K562 (cell line): ENCODE data around the gene DLX2. TPM values are rescaled to one million over a fixed set of nuclear protein-coding genes. Genes with fewer than 3 reads are reported as not detected.

Experiments
- ATAC-seq: fragments of 200-7000 bp; cut with Tn5 transposase; 3 replicates; pipeline ENCODE4 v1.9.1; 2020; ENCODE audit warnings: moderate library complexity
- BruUV-seq: library from RNA; stranded (reverse); fragments of 400-500 nt; replicated peaks from 2 replicates; lab custom pipeline; 2021; lab: Mats Ljungman, UMichigan
- CTCF ChIA-PET: fragments of 300-600 bp; formaldehyde crosslinking; extraction: SDS; loops from one replicate; lab custom pipeline; 2021; ENCODE audit warnings: low intra/inter-chr PET ratio; lab: Yijun Ruan, JAX
- POLR2A ChIA-PET: fragments of 300-600, 350-650 bp; sonication (Branson Sonifier 250); formaldehyde crosslinking; extraction: SDS; loops from one replicate; lab custom pipeline; 2021; ENCODE audit warnings: antibody characterized with exemption, inconsistent platforms; lab: Yijun Ruan, JAX
- DNase-seq, 4 experiments: peaks; one replicate each; pipeline versions ENCODE4 v3.0.0 to v3.0.0-alpha.2; 2011 to 2018; ENCODE audit warnings: low spot score in 3 of 4, mixed read lengths in 3 of 4; ENCODE audit errors: extremely low read depth in 1 of 4
- FAIRE-seq: peaks from 2 replicates; lab custom pipeline; 2011; peaks lifted over from hg19 to GRCh38; lab: Jason Lieb, UNC
- H2AFZ ChIP-seq: 2 replicates; pipeline ENCODE4 v1.6.0; 2011; ENCODE audit warnings: low read depth, low read length, control low read depth, inconsistent platforms
- H3K27ac ChIP-seq: fragments of 200-600 bp; 3 replicates; pipeline ENCODE4 v1.8.0; 2011; ENCODE audit warnings: low read depth, mild to moderate bottlenecking, control low read depth, inconsistent platforms, low read length, moderate library complexity, mixed read lengths; ENCODE audit errors: extremely low read depth
- H3K27me3 ChIP-seq, 2 experiments: fragments of 300-600 bp in 1 of 2; 2 replicates in 1 of 2; 3 replicates in 1 of 2; pipeline versions ENCODE4 v1.6.0 to v1.8.0; 2011; ENCODE audit warnings: inconsistent platforms in 2 of 2, low read length in 2 of 2, mild to moderate bottlenecking in 1 of 2, mixed read lengths in 1 of 2, moderate library complexity in 1 of 2; ENCODE audit not compliant: control insufficient read depth in 2 of 2, insufficient read depth in 2 of 2
- H3K36me3 ChIP-seq: fragments of 300-600 bp; 3 replicates; pipeline ENCODE4 v1.8.0; 2011; ENCODE audit warnings: mild to moderate bottlenecking, low read length, inconsistent platforms; ENCODE audit not compliant: control insufficient read depth, insufficient read depth
- H3K4me1 ChIP-seq, 2 experiments: fragments of 200-600 bp in 1 of 2; replicated peaks in 1 of 2; 2 replicates in 1 of 2; 3 replicates in 1 of 2; pipeline versions ENCODE4 v1.5.1 to v1.8.0; 2011; ENCODE audit warnings: inconsistent platforms in 2 of 2, low read length in 2 of 2, mild to moderate bottlenecking in 1 of 2, mixed read lengths in 1 of 2, moderate library complexity in 1 of 2; ENCODE audit not compliant: control insufficient read depth in 2 of 2, insufficient read depth in 2 of 2
- H3K4me2 ChIP-seq: 2 replicates; pipeline ENCODE4 v1.6.1; 2011; ENCODE audit warnings: low read length, control low read depth, inconsistent platforms, mixed read lengths; ENCODE audit not compliant: insufficient read depth
- H3K4me3 ChIP-seq: fragments of 200-600 bp; sonication (generic), shearing (Covaris generic); 2 replicates; pipeline ENCODE4 v1.5.1; 2016; ENCODE audit warnings: control low read depth, inconsistent platforms
- H3K79me2 ChIP-seq: fragments of 200-600 bp; 3 replicates; pipeline ENCODE4 v1.8.0; 2011; ENCODE audit warnings: low read length, inconsistent platforms; ENCODE audit not compliant: control insufficient read depth, insufficient read depth
- H3K9ac ChIP-seq, 2 experiments: 2 replicates each; pipeline versions ENCODE4 v1.6.0 to v1.6.1; 2011; ENCODE audit warnings: low read depth in 2 of 2, low read length in 2 of 2, control low read depth in 1 of 2, inconsistent platforms in 1 of 2, mild to moderate bottlenecking in 1 of 2, mixed read lengths in 1 of 2; ENCODE audit not compliant: insufficient read depth in 1 of 2
- H3K9me1 ChIP-seq: one replicate; pipeline ENCODE4 v1.6.0; 2011; ENCODE audit warnings: inconsistent platforms, mild to moderate bottlenecking, low read length, moderate library complexity; ENCODE audit not compliant: control insufficient read depth, insufficient read depth
- H3K9me3 ChIP-seq: replicated peaks from 2 replicates; pipeline ENCODE4 v1.5.1; 2011; ENCODE audit warnings: low read depth, low read length, inconsistent platforms; ENCODE audit not compliant: control insufficient read depth, insufficient read depth
- H4K20me1 ChIP-seq: replicated peaks from 2 replicates; pipeline ENCODE4 v1.6.1; 2011; ENCODE audit warnings: low read length, inconsistent platforms, mixed read lengths; ENCODE audit not compliant: control insufficient read depth, insufficient read depth
- HEY1 ChIP-seq: fragments of 250-450 bp; sonication (Bioruptor Pico); IDR thresholded peaks from 2 replicates; pipeline ENCODE4 v1.5.0; 2020; ENCODE audit warnings: mild to moderate bottlenecking, moderate library complexity, borderline replicate concordance
- ID3 ChIP-seq, 2 experiments: fragments of 250-450 bp in 1 of 2; fragments of 450-650 bp in 1 of 2; sonication (Bioruptor Pico) in 1 of 2; IDR thresholded peaks; 2 replicates each; pipeline versions ENCODE4 v1.6.1 to v1.8.0; 2016 to 2021; ENCODE audit warnings: mild to moderate bottlenecking in 2 of 2, moderate library complexity in 2 of 2, missing compliant biosample characterization in 1 of 2, missing genetic modification characterization in 1 of 2
- MBD1 ChIP-seq: fragments of 250-450 bp; sonication (Bioruptor Pico); IDR thresholded peaks from 2 replicates; pipeline ENCODE4 v1.8.0; 2022; ENCODE audit warnings: inconsistent platforms
- MEIS2 ChIP-seq: fragments of 450-650 bp; IDR thresholded peaks from 2 replicates; pipeline ENCODE4 v1.6.1; 2014; ENCODE audit warnings: mild to moderate bottlenecking; ENCODE audit not compliant: partially characterized antibody
- PBX2 ChIP-seq, 2 experiments: IDR thresholded peaks in 1 of 2; conservative IDR thresholded peaks in 1 of 2; 2 replicates each; pipeline ENCODE4 v1.6.1; 2016; ENCODE audit warnings: low read depth in 2 of 2, mild to moderate bottlenecking in 1 of 2, missing compliant biosample characterization in 1 of 2, missing genetic modification characterization in 1 of 2, moderate library complexity in 1 of 2
- PKNOX1 ChIP-seq: fragments of 450-650 bp; IDR thresholded peaks from 2 replicates; pipeline ENCODE4 v1.6.1; 2016
- ZNF584 ChIP-seq: fragments of 200-800 bp; sonication (Bioruptor generic); IDR thresholded peaks from 2 replicates; pipeline ENCODE4 v1.6.1; 2016; ENCODE audit warnings: low read depth, mild to moderate bottlenecking, missing genetic modification characterization, missing compliant biosample characterization
- WGBS: fragments of 100-300 bp; shearing (Covaris generic); methylation state at CpG from one replicate; pipeline ENCODE4 v1.1.6; 2016; ENCODE audit warnings: low coverage, mixed read lengths; ENCODE audit not compliant: insufficient coverage; ENCODE audit errors: missing lambda C conversion rate; 5-methylcytosine and 5-hydroxymethylcytosine counted together
- in situ Hi-C: fragments of 300-500 bp; cut with MboI; formaldehyde crosslinking; loops from 4 replicates; pipeline ENCODE4 v1.15.0; 2018; ENCODE audit warnings: inconsistent platforms, mixed read lengths
- intact Hi-C: fragments of 100-400 bp; cut with micrococcal nuclease; formaldehyde crosslinking; loops from 2 replicates; pipeline ENCODE4 v1.14.2; 2022
- polyA plus RNA-seq, 8 experiments: library from polyadenylated mRNA; depleted of rRNA in 4 of 8; stranded (reverse) in 5 of 8; unstranded in 3 of 8; fragments of >200 nt; fragmentation: Nextera tagmentation in 2 of 8; fragmentation: Illumina TruSeq in 1 of 8; extraction: Ambion mirVana in 2 of 8; extraction: Trizol in 1 of 8; gene quantifications; 2 replicates each; pipeline versions ENCODE4 v1.2.1 to v1.2.3, GENCODE V29; 2011 to 2014; ENCODE audit warnings: inconsistent platforms in 1 of 8, missing spikeins in 1 of 8
- total RNA-seq, 7 experiments: library from RNA; depleted of rRNA in 6 of 7; stranded (reverse); fragments of >200 nt in 6 of 7; fragmentation: Illumina TruSeq in 2 of 7; extraction: Trizol in 2 of 7; gene quantifications; 2 replicates each; pipeline versions ENCODE4 v1.2.1 to v1.2.3, GENCODE V29; 2011 to 2021; ENCODE audit warnings: low replicate concordance in 1 of 7

The DLX2 gene
- total and polyA plus RNA-seq, 9 of the 15 experiments (the other 6 are each of a cell fraction or from before 2014, with no cell fraction given): 0.14 to 4.3 (median 0.86) TPM

- TF ChIP-seq ZNF584 (CRISPR knock-in tag): 0 out of 2 replicates have a peak, but pooled peaks have one; percentile 35
- 0 out of 2 replicates have a peak, but pooled peaks have one; percentile 36 for TF ChIP-seq HEY1
- TF ChIP-seq, all 486 proteins: peak for 4
Measured at GRCh38 chr2:172056293-172056692, 46.4 kb downstream of the DLX2 start (continued).

- Histone ChIP-seq H3K4me3 (no peak overlapping the region), H3K9me3 (no peaks in the 10 kb centered on the region), H3K27me3 (no peaks in the 10 kb centered on the region), H3K4me2 (no peak overlapping the region), H3K9ac (no peak overlapping the region), H3K36me3 (no peaks in the 10 kb centered on the region), H3K9me1 (no peaks in the 10 kb centered on the region), H3K4me1 (peaks cover 3 to 25% of the 10 kb centered on the region in 2 experiments; a peak in 4 of 5 replicates), H2AFZ (no peak overlapping the region), H3K79me2 (peaks cover 11% of the 10 kb centered on the region; the same call in 2 of the 3 replicates), H3K27ac (no peak overlapping the region), H4K20me1 (no peaks in the 10 kb centered on the region)
- 84% methylated on average over 1 of the region's 1 CpG for WGBS
- FAIRE-seq (no peak), ATAC-seq (no peak), DNase-seq (no peak)
- POLR2A ChIA-PET: interaction anchor here (2.3 kb wide), 1 partner anchor 15 kb away, joined by 6 read pairs; no protein-coding TSS in a partner anchor
- intact Hi-C loops (no loop called here), in situ Hi-C loops (no loop called here)
- BruUV-seq: no TSS peak
- TF ChIP-seq MEIS2 (peak; percentile 13), MBD1 (CRISPR knock-in tag) (no peak), PKNOX1 (peak; percentile 67), ID3 (CRISPR knock-in tag; IDR thresholded peaks at IDR 0.05) (0 out of 2 replicates have a peak, but pooled peaks have one; percentile 23), ID3 (tag; IDR thresholded peaks at IDR 0.05) (no peak), PBX2 (CRISPR knock-in tag; IDR thresholded peaks at IDR 0.05; ENCODE audit: low read depth) (no peak), PBX2 (tag; conservative IDR thresholded peaks at IDR 0.05; ENCODE audit: low read depth) (0 out of 2 replicates have a peak, but pooled peaks have one; percentile 16)
- CTCF ChIA-PET: no interaction called here
Measured at GRCh38 chr2:172053486-172053885, 49.2 kb downstream of the DLX2 start.
